ENCODE measurements around the gene MCHR1. TPM values are rescaled to one million over a fixed set of nuclear protein-coding genes. Genes with fewer than 3 reads are reported as not detected.
"Not testable (repeated sequence)": the region's sequence is repeated elsewhere in the genome, so short reads cannot be mapped to it uniquely, and the experiment has no call there.

MCHR1 gene
- total RNA-seq, 1 experiment from 2014 or later: not detected

GRCh38 chr22:40668611-40669411 lies 10.5 kb upstream of the MCHR1 start:
- Histone ChIP-seq H3K36me3 (no peaks in the 10 kb centered on the region), H3K4me3 (no peak overlapping the region), H3K27ac (no peak overlapping the region), H3K4me1 (replicated peaks) (no peaks in the 10 kb centered on the region; the same call in 1 of the 2 replicates), H3K9me3 (replicated peaks) (peaks cover 8% of the 10 kb centered on the region), H3K27me3 (replicated peaks) (no peaks in the 10 kb centered on the region)
- DNase-seq (ENCODE audit: low read depth in 1 of 2, low spot score in 2 of 2): peak in 1 of 2 experiments; percentile 24

GRCh38 chr22:40670058-40670457 lies 9.2 kb upstream of the MCHR1 start:
- DNase-seq (ENCODE audit: low read depth in 1 of 2, low spot score in 2 of 2): no peak
- Histone ChIP-seq H3K27me3 (replicated peaks) (no peaks in the 10 kb centered on the region), H3K4me1 (replicated peaks) (no peaks in the 10 kb centered on the region; the same call in 1 of the 2 replicates), H3K36me3 (no peaks in the 10 kb centered on the region), H3K9me3 (replicated peaks) (peaks cover 8% of the 10 kb centered on the region), H3K4me3 (no peak overlapping the region), H3K27ac (no peak overlapping the region)

GRCh38 chr22:40671369-40671768 lies 7.9 kb upstream of the MCHR1 start:
- Histone ChIP-seq H3K4me1 (replicated peaks) (no peaks in the 10 kb centered on the region; the same call in 1 of the 2 replicates), H3K36me3 (no peaks in the 10 kb centered on the region), H3K4me3 (no peak overlapping the region), H3K27ac (no peak overlapping the region), H3K27me3 (replicated peaks) (no peaks in the 10 kb centered on the region), H3K9me3 (replicated peaks) (peaks cover 8% of the 10 kb centered on the region)
- no peak for DNase-seq (ENCODE audit: low read depth in 1 of 2, low spot score in 2 of 2)

- Histone ChIP-seq H3K4me3 (no peak overlapping the region), H3K4me1 (replicated peaks) (no peaks in the 10 kb centered on the region), H3K9me3 (replicated peaks) (peaks cover 8% of the 10 kb centered on the region), H3K36me3 (no peaks in the 10 kb centered on the region), H3K27ac (no peak overlapping the region), H3K27me3 (replicated peaks) (no peaks in the 10 kb centered on the region)
- no peak for DNase-seq (ENCODE audit: low read depth in 1 of 2, low spot score in 2 of 2)
Measured at GRCh38 chr22:40671796-40672360, 7.4 kb upstream of the MCHR1 start.

GRCh38 chr22:40673017-40673416 lies 6.3 kb upstream of the MCHR1 start:
- H3K9me3 ChIP-seq (replicated peaks): peaks cover 8% of the 10 kb centered on the region
- no peak overlapping the region for H3K4me3 ChIP-seq
- no peak for DNase-seq (ENCODE audit: low read depth in 1 of 2, low spot score in 2 of 2)
- no peaks in the 10 kb centered on the region for H3K4me1 ChIP-seq (replicated peaks)
- H3K36me3 ChIP-seq: no peaks in the 10 kb centered on the region
- no peaks in the 10 kb centered on the region for H3K27me3 ChIP-seq (replicated peaks)
- no peak overlapping the region for H3K27ac ChIP-seq

GRCh38 chr22:40674274-40674673 lies 5.0 kb upstream of the MCHR1 start:
- peaks cover 1% of the 10 kb centered on the region for H3K9me3 ChIP-seq (replicated peaks)
- no peak overlapping the region for H3K4me3 ChIP-seq

GRCh38 chr22:40676166-40676565 lies 3.1 kb upstream of the MCHR1 start:
- not testable (repeated sequence) for H3K4me3 ChIP-seq; DNase-seq (ENCODE audit: low read depth in 1 of 2, low spot score in 2 of 2); H3K27ac ChIP-seq; H3K4me1 ChIP-seq (replicated peaks); H3K9me3 ChIP-seq (replicated peaks); H3K27me3 ChIP-seq (replicated peaks); H3K36me3 ChIP-seq

More at GRCh38 chr22:40674274-40674673, 5.0 kb upstream of the MCHR1 start:
- H3K4me1 ChIP-seq (replicated peaks): peaks cover 2% of the 10 kb centered on the region; the same call in 1 of the 2 replicates
- no peak overlapping the region for H3K27ac ChIP-seq
- no peak for DNase-seq (ENCODE audit: low read depth in 1 of 2, low spot score in 2 of 2)
- H3K36me3 ChIP-seq: no peaks in the 10 kb centered on the region
- H3K27me3 ChIP-seq (replicated peaks): no peaks in the 10 kb centered on the region

GRCh38 chr22:40676644-40677043 lies 2.6 kb upstream of the MCHR1 start:
- H3K27me3 ChIP-seq (replicated peaks): no peaks in the 10 kb centered on the region
- no peak overlapping the region for H3K4me3 ChIP-seq
- no peaks in the 10 kb centered on the region for H3K9me3 ChIP-seq (replicated peaks)
- no peaks in the 10 kb centered on the region for H3K36me3 ChIP-seq
- no peak overlapping the region for H3K27ac ChIP-seq
- no peak for DNase-seq (ENCODE audit: low read depth in 1 of 2, low spot score in 2 of 2)
- H3K4me1 ChIP-seq (replicated peaks): peaks cover 5% of the 10 kb centered on the region; the same call in 1 of the 2 replicates

- Histone ChIP-seq H3K4me3 (no peak overlapping the region), H3K36me3 (no peaks in the 10 kb centered on the region)
Measured at GRCh38 chr22:40678493-40679248, 613 bp upstream of the MCHR1 start.

GRCh38 chr22:40679964-40680818 lies 907 bp downstream of the MCHR1 start:
- no peaks in the 10 kb centered on the region for H3K27me3 ChIP-seq (replicated peaks)
- peaks cover 11% of the 10 kb centered on the region for H3K4me1 ChIP-seq (replicated peaks)
- no peaks in the 10 kb centered on the region for H3K36me3 ChIP-seq
- DNase-seq (ENCODE audit: low read depth in 1 of 2, low spot score in 2 of 2): no peak
- no peak overlapping the region for H3K27ac ChIP-seq
- H3K4me3 ChIP-seq: no peak overlapping the region
- H3K9me3 ChIP-seq (replicated peaks): no peaks in the 10 kb centered on the region

More at GRCh38 chr22:40678493-40679248, 613 bp upstream of the MCHR1 start:
- peaks cover 11% of the 10 kb centered on the region for H3K4me1 ChIP-seq (replicated peaks)
- no peaks in the 10 kb centered on the region for H3K9me3 ChIP-seq (replicated peaks)
- DNase-seq (ENCODE audit: low read depth in 1 of 2, low spot score in 2 of 2): no peak
- no peaks in the 10 kb centered on the region for H3K27me3 ChIP-seq (replicated peaks)
- H3K27ac ChIP-seq: no peak overlapping the region

GRCh38 chr22:40680819-40681183 lies 1.5 kb downstream of the MCHR1 start:
- Histone ChIP-seq H3K36me3 (no peaks in the 10 kb centered on the region), H3K9me3 (replicated peaks) (no peaks in the 10 kb centered on the region), H3K4me3 (no peak overlapping the region), H3K4me1 (replicated peaks) (peaks cover 11% of the 10 kb centered on the region), H3K27ac (no peak overlapping the region), H3K27me3 (replicated peaks) (no peaks in the 10 kb centered on the region)
- DNase-seq (ENCODE audit: low read depth in 1 of 2, low spot score in 2 of 2): no peak

- peaks cover 11% of the 10 kb centered on the region for H3K4me1 ChIP-seq (replicated peaks)
- no peak overlapping the region for H3K4me3 ChIP-seq
- H3K36me3 ChIP-seq: no peaks in the 10 kb centered on the region
- H3K9me3 ChIP-seq (replicated peaks): no peaks in the 10 kb centered on the region
- DNase-seq (ENCODE audit: low read depth in 1 of 2, low spot score in 2 of 2): no peak
- no peak overlapping the region for H3K27ac ChIP-seq
- H3K27me3 ChIP-seq (replicated peaks): no peaks in the 10 kb centered on the region
Measured at GRCh38 chr22:40681451-40681850, 2.2 kb downstream of the MCHR1 start.

GRCh38 chr22:40684728-40685127 lies 5.4 kb downstream of the MCHR1 start:
- Histone ChIP-seq H3K4me1 (replicated peaks) (peaks cover 6% of the 10 kb centered on the region), H3K4me3 (no peak overlapping the region), H3K36me3 (no peaks in the 10 kb centered on the region), H3K27me3 (replicated peaks) (no peaks in the 10 kb centered on the region), H3K27ac (no peak overlapping the region), H3K9me3 (replicated peaks) (no peaks in the 10 kb centered on the region)
- no peak for DNase-seq (ENCODE audit: low read depth in 1 of 2, low spot score in 2 of 2)

Measured in SJSA1 (cell line).